Stimulated activated naive CD4-positive, alpha-beta T cell treated with Interleukin-2 at 50 U/mL for 16 hours (primary cell): ENCODE measurements around the gene MAP1LC3C.
A peak's percentile ranks its signal among the peaks of the same experiment; 100 is the strongest.

ENCODE experiments used
- DNase-seq: peaks from one replicate; lab custom pipeline; 2025; lab: John Stamatoyannopoulos, UW

MAP1LC3C gene

DNA sequence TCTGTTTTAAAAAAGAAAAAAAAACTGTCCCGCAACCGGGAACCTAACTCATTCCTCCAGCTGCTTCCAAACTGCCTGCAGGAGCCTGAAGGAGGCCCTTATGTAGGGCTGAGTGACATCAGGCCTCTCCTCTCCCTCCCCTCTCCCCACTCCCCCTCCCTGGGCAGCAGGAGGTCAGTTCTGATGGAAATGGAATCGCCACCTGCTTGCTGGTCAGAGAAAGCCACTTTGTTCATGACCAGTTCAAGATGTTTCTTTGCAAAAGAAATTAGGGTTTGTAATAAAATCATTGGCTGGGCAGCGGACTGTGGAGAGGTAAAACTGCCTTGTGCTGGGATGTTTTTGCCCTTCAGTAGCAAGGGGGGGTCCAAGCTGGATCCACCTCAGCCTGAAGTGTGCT lies at the start of gene MAP1LC3C:
TSS of gene MAP1LC3C (minus strand) at position 73 of the 400 bp plus-strand sequence. CDS start 90 bp downstream, outside the sequence.
- no peak for DNase-seq

DNA sequence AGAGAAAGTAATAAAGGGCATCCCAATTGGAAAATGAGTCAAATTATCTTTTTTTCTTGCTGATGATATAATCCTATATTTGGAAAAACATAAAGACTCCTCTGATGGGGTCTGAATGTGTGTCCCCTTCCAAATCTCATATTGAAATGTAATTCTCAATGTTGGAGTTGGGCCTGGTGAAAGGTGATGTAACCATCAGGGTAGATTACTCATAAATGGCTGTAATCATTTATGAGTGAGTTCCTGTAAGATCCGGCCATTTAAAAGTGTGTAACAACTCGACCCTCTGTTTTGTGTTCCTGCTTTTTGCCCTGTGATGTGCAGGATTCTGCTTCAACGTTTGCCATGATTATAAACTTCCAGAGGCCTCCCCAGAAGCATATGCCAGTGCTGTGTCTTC lies 44.3 kb upstream of the MAP1LC3C start:
- DNase-seq, result no peak

- no peak for DNase-seq
These were observed 35.5 kb upstream of the MAP1LC3C start for GRCh38 chr1:242034392-242034791.

GRCh38 chr1:242033447-242033846 lies 34.5 kb upstream of the MAP1LC3C start:
- no peak for DNase-seq

DNA sequence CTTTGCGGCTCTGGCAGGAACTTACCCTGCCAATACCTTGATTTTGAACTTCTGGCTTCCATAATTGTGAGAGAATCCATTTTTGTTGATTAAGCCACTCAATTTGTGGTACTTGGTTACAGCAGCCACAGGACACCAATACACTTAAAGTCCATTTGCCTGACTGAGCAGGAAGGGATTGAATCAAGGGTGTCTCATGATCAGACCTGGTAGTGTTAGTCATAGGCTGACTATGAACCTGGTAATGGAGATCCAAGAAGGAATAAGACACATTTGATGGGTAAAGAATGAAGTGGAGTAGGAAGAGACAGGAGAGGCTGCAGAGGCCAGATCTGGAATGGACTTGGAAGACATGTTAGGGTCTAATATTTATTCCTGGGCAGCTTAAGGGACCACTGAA lies 31.2 kb upstream of the MAP1LC3C start:
- DNase-seq, result no peak

- DNase-seq, result no peak
These were observed 26.8 kb upstream of the MAP1LC3C start for GRCh38 chr1:242025681-242026080.

DNA sequence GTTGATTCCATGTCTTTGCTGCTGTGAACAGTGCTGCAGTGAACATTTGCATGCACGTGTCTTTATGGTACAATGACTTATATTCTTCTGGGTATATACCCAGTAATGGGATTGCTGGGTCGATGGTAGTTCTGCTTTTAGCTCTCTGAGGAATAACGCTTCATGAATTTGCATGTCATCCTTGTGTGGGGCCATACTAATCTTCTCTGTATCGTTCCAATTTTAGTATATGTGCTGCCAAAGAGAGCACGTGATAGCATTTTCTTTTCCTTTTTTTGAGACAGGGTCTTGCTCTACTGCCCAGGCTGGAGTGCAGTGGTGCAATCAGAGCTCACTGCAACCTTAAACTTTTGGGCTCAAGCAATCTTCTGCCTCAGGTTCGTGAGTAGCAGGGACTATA lies 24.9 kb upstream of the MAP1LC3C start:
- no peak for DNase-seq

DNA sequence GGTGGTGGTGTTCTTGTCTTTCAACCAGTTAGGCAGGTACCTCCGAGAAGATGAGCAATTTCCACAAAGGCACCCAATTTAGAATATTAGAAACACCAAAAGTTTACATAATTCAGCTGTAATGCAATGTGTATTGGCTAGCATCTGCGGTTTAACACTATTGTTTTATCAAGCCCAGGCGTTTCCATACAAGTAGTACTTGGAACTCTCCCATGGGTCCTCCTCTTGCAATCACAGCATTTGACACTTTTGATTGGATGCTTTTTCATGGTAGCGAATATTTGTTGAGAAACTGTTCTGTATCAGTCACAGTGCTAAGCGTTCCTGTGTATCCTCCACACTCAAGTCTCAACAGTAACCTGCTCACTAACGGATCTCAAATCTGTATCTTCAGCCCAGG lies 20.1 kb upstream of the MAP1LC3C start:
- DNase-seq, result no peak

DNA sequence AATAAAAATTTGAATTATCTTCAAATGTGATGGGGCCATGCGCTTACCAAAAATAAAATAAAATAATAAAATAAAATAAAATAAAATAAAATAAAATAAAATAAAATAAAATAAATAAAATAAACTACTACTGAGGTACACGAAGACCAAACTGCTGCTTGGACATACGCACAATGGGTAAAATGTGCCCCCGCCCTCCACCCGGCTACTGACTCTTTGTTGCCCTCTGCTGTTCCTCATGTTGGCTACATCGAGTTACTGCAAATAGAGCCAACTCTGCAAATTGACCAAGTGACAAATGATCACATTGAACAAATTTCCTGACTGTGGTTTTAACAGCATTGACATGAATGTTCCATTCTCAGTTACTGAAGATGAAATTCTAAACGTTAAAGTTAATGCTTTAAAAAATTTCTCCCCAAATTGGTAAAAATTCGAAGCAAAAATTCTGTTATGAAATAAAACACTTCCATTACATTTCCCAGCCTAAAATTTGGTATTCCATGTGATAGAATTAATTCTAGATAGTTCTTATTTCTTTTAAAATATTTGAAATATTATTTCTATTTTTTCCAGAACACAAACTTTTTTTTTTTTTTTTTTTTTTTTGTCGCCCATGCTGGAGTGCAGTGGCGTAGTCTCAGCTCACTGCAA lies 18.8 kb upstream of the MAP1LC3C start:
- no peak for DNase-seq

GRCh38 chr1:242016479-242016878 lies 17.6 kb upstream of the MAP1LC3C start:
- DNase-seq, result no peak

DNA sequence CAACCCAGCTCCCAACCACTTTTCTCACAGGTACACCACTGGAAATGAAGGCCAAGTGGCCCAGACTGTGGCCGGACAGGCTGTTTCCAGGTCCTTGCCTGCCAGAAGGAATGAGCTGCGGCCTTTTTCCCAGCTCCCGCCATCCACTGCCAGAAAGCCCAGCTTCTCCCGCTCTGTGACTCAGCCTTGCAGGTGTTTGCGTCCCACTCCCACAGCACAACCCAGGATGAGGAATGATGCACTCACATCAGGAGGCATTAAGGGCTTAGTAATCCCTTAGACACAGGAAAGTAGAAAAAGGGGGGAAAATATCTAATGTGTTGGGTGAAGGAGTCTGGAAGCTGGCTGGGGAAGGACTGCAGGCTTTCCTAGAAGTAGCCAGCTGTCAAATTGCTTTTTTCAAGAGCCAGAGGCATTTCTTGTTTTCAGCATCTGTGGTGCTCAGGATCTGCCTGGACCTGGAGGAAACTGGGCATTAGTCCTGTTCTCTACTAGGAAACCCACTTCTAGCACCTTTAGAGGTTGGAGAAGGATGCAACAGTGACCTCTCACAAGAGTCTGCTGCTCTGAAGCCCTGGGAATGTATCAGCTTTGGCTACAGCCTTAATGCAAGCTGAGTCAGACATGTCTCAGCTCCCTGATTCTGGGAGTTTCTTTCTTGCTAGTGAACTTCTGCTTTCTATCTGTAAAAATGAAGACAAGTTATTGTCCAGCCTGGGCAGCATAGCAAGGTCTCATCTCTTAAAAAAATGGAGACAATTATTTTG lies 13.2 kb upstream of the MAP1LC3C start:
- DNase-seq, result no peak

DNA sequence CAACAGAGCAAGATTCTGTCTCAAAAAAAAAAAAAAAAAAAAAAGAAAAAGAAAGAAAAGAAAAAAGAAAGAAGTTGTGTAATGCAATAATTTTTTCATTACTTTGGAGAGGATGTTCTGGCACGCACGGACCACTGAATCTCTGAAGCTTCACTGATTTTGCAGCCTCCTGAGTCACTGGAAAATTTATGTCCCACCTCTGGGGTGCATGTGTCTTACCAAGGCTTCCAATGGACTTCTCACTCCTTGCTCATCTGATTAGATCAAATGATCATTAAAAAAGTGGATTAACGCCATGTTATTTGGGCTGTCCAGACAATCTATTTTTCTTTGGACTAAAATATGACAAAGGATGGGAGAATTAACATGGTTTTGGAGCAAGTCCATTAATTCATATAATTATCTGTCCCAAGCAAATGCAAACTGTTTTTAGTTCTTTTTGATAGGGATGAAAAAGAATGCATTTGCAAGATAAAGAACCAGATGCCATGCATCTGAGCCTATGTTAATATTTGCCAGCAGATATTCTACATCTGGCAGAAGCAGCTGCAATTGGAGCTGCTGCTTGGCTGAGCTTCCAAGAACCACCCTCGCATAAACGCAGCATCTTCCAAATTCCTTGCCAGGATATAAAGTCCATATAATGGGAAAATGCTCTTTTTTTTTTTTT lies 10.1 kb upstream of the MAP1LC3C start:
- DNase-seq, result no peak

GRCh38 chr1:242006976-242007375 lies 8.1 kb upstream of the MAP1LC3C start:
- DNase-seq, result no peak

DNA sequence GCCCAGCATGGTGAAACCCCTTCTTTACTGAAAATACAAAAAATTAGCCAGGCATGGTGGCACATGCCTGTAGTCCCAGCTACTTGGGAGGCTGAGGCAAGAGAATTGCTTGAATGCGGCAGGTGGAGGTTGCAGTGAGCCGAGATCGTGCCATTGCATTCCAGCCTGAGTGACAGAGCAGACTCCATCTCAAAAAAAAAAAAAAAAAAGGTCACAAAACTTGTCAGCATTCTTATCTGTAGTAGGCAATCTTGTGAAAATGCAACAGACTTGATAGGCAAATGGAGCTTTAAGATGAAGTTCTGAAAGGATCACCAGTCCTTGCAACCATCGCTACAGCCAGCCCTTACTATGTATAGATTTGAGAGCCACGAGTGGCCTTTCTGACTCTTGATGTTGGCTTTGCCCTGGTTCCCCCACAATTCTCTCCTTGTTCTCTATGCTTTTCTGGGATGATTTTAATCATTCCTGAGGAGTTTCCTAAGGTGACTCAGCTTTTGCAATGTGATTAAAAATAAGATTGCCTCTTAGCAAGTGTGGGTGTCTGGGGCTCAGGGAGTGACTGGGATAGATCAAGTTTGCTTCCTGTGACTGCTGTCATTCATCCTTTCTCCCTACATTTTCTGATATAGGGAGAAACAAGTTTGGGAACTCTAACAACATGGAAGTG lies 7.1 kb upstream of the MAP1LC3C start:
- DNase-seq, result no peak

GRCh38 chr1:242004751-242005495 lies 6.0 kb upstream of the MAP1LC3C start:
- no peak for DNase-seq

- DNase-seq, result no peak
These were observed 3.6 kb upstream of the MAP1LC3C start for GRCh38 chr1:242002510-242002909.

GRCh38 chr1:242002072-242002471 lies 3.2 kb upstream of the MAP1LC3C start:
- no peak for DNase-seq

- DNase-seq, result no peak
These were observed 1.5 kb upstream of the MAP1LC3C start for GRCh38 chr1:242000434-242000833.

DNA sequence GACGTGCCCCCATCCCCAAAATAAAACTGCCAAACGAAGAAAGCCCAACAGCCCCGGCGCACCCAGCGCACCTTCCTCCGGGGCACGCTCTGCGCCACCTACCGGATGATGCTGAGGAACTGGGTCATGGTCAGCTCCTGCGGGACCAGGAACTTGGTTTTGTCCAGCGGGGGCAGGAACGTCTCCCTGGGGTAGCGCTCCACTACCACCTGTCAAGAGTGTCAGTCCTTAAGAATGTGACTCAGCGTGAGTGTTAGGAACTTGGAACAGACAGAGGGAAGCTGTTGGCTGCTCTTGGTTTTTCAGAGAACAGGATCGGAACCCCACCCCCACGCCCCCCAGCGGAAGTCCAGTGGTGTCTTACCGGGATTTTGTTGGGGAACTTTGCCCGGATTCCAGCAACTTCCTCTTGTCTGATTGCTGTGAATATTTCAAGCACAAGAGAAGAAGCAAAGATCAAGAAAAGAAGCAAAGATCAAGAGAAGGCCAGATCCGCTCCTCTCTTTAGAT lies 431 bp downstream of the MAP1LC3C start:
- DNase-seq, result peak; percentile 18

DNA sequence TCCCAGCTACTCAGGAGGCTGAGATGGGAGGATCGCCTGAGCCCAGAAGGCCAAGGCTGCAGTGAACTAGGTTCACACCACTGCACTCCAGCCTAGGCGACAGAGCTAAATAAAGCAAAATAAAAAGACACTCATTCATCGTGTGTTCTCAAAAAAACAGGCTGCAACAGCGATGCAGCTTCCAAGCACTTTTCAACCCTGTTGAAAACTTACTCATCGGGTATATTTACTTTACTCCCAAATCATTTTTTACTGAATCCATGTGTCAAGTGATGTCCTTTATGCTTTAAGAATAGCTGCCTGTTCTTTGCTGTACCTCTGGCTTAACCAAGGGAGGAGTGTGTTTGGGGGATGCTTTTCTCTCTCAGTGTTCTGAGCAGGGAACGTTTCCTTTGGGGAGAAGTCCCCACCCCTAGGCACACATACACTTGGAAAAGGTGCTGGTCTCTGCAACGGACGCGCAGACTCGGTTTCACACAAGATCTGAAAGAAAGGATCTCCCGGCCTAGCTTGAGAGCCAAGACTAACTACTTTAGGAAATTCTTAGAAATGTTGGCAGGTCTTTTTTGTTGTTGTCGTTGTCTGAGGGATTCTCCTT lies 1.4 kb downstream of the MAP1LC3C start:
- no peak for DNase-seq

DNA sequence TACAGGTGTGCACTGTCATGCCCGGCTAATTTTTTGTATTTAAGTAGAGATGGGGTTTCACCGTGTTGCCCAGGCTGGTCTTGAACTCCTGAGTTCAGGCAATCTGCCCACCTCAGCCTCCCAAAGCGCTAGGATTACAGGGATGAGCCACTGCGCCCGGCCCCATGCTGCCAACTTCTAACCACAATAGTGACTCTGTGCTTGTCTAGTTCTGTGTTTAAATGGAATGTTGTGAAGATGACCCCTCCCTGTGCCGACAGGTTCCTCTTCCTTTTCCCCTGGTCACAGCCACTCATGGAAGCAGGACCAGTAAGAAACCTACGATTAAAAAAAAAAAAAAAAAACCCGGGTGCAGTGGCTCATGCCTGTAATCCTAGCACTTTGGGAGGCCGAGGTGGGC lies 4.7 kb downstream of the MAP1LC3C start:
- no peak for DNase-seq
